Stomach (tissue), 4 donors: ENCODE measurements around the gene ARL15.

Source experiments
- POLR2AphosphoS5 ChIP-seq, 3 donors: sonication (generic); formaldehyde crosslinking; IDR thresholded peaks; one replicate each; pipeline ENCODE4 v1.6.1; 2016; ENCODE audit warnings: antibody characterized with exemption in 3 of 3
- TF ChIP-seq, protein P1 (sequence below), 7 experiments: fragments of 450-650 bp in 4 of 7; fragments of 200-600 bp in 3 of 7; sonication (generic) in 3 of 7; IDR thresholded peaks; one replicate each; pipeline ENCODE4 v1.5.1; 2016 to 2019; ENCODE audit warnings: antibody characterized with exemption in 7 of 7, control low read depth in 2 of 7, mild to moderate bottlenecking in 1 of 7

DNA sequence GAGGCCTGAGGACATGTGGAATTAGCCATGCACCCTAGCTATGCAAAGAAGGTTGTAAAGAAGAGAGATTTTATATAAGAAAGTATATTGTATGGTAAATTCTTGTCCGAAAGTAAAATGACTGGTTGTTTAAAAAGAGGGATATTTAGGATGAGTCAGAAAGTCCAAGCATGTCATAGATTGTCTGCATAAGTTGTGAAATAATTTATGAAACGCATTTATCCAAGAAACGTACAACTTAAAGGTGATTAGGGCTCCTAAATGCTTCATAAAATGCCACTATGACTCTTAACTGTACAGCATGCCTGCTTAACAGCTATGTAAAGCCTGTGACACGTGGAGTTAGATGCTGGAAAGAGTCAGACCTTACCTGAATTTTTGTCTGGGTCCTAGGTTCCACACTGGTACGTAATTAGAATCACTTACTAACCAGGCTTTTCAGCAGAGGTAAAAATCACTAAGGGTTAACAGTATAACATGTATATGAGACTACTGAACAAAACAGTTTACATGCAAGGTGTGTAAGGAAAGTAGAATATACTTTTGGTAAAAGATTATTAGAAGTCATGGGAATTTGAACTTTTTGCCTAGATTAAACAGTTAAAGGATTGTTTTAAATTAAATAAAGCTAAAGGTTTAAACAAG is 37.0 kb upstream of the ARL15 start:
- TF ChIP-seq POLR2AphosphoS5 (IDR thresholded peaks at IDR 0.05), result no peak
- TF ChIP-seq, protein P1, sequence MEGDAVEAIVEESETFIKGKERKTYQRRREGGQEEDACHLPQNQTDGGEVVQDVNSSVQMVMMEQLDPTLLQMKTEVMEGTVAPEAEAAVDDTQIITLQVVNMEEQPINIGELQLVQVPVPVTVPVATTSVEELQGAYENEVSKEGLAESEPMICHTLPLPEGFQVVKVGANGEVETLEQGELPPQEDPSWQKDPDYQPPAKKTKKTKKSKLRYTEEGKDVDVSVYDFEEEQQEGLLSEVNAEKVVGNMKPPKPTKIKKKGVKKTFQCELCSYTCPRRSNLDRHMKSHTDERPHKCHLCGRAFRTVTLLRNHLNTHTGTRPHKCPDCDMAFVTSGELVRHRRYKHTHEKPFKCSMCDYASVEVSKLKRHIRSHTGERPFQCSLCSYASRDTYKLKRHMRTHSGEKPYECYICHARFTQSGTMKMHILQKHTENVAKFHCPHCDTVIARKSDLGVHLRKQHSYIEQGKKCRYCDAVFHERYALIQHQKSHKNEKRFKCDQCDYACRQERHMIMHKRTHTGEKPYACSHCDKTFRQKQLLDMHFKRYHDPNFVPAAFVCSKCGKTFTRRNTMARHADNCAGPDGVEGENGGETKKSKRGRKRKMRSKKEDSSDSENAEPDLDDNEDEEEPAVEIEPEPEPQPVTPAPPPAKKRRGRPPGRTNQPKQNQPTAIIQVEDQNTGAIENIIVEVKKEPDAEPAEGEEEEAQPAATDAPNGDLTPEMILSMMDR (IDR thresholded peaks at IDR 0.05), result no peak
